A673 (cell line): ENCODE results near the gene ZBTB7B. TPM values are rescaled to one million over a fixed set of nuclear protein-coding genes. Genes with fewer than 3 reads are reported as not detected.

ENCODE experiments used
- BruUV-seq: library from RNA; stranded (reverse); fragments of 400-500 nt; replicated peaks from 2 replicates; lab custom pipeline; 2021; lab: Mats Ljungman, UMichigan
- CTCF ChIA-PET: fragments of 300-600 bp; sonication (Branson Sonifier 250); formaldehyde crosslinking; loops from one replicate; lab custom pipeline; 2022; ENCODE audit warnings: antibody characterized with exemption; lab: Charles Lee
- POLR2A ChIA-PET: fragments of 300-600 bp; sonication (Branson Sonifier 250); formaldehyde crosslinking; loops from one replicate; lab custom pipeline; 2022; ENCODE audit warnings: antibody characterized with exemption; ENCODE audit not compliant: low non-redundant PET; lab: Charles Lee
- DNase-seq: peaks from one replicate; pipeline ENCODE4 v3.0.0-alpha.2; 2015; ENCODE audit warnings: low spot score
- H3K27ac ChIP-seq: fragments of 200-600 bp; sonication (generic); 2 replicates; pipeline ENCODE4 v1.5.1; 2016; ENCODE audit warnings: mixed run types, low read depth, mild to moderate bottlenecking, mixed read lengths, antibody characterized with exemption, low read length; ENCODE audit not compliant: poor library complexity, severe bottlenecking
- H3K27me3 ChIP-seq: fragments of 200-600 bp; sonication (generic); replicated peaks from 2 replicates; pipeline ENCODE4 v1.6.1; 2017; ENCODE audit warnings: mixed run types, low read depth, mild to moderate bottlenecking, mixed read lengths, antibody characterized with exemption, low read length; ENCODE audit not compliant: insufficient read depth, poor library complexity
- H3K36me3 ChIP-seq: fragments of 200-600 bp; sonication (generic); 2 replicates; pipeline ENCODE4 v1.6.1; 2016; ENCODE audit warnings: mixed run types, mild to moderate bottlenecking, mixed read lengths, antibody characterized with exemption, low read length; ENCODE audit not compliant: insufficient read depth, poor library complexity, severe bottlenecking
- H3K4me1 ChIP-seq: fragments of 200-600 bp; sonication (generic); 2 replicates; pipeline ENCODE4 v1.6.1; 2017; ENCODE audit warnings: mixed run types, mild to moderate bottlenecking, mixed read lengths, antibody characterized with exemption, low read length; ENCODE audit not compliant: insufficient read depth, poor library complexity, severe bottlenecking
- H3K4me3 ChIP-seq: fragments of 200-600 bp; sonication (generic); 2 replicates; pipeline ENCODE4 v1.5.1; 2016; ENCODE audit warnings: low read depth, mixed run types, mild to moderate bottlenecking, mixed read lengths, low read length; ENCODE audit not compliant: poor library complexity, severe bottlenecking
- H3K9me3 ChIP-seq: fragments of 200-600 bp; sonication (generic); 2 replicates; pipeline ENCODE4 v1.6.1; 2016; ENCODE audit warnings: mixed run types, low read depth, mild to moderate bottlenecking, mixed read lengths, antibody characterized with exemption, low read length; ENCODE audit not compliant: poor library complexity, severe bottlenecking
- EZH2 ChIP-seq: fragments of 200-600 bp; sonication (generic); IDR thresholded peaks from 2 replicates; pipeline ENCODE4 v1.6.1; 2017; ENCODE audit warnings: borderline replicate concordance, low read depth, mild to moderate bottlenecking, mixed read lengths, antibody characterized with exemption, low read length; ENCODE audit not compliant: poor library complexity, severe bottlenecking
- intact Hi-C: fragments of 100-400 bp; cut with micrococcal nuclease; formaldehyde crosslinking; loops from one replicate; pipeline ENCODE4 v1.10.0; 2022; ENCODE audit not compliant: unreplicated experiment
- total RNA-seq: library from RNA; stranded (reverse); gene quantifications from 2 replicates; pipeline ENCODE4 v1.2.3, GENCODE V29; 2021
- TF ChIP-seq, protein P1 (sequence below): fragments of 300-800, 200-600 bp; sonication (generic); conservative IDR thresholded peaks from 2 replicates; pipeline ENCODE4 v1.5.1; 2017; ENCODE audit warnings: low read depth, mild to moderate bottlenecking, antibody characterized with exemption, low read length, moderate library complexity, mixed read lengths

The ZBTB7B gene
- total RNA-seq, 1 experiment from 2014 or later, result 19.2 TPM

DNA sequence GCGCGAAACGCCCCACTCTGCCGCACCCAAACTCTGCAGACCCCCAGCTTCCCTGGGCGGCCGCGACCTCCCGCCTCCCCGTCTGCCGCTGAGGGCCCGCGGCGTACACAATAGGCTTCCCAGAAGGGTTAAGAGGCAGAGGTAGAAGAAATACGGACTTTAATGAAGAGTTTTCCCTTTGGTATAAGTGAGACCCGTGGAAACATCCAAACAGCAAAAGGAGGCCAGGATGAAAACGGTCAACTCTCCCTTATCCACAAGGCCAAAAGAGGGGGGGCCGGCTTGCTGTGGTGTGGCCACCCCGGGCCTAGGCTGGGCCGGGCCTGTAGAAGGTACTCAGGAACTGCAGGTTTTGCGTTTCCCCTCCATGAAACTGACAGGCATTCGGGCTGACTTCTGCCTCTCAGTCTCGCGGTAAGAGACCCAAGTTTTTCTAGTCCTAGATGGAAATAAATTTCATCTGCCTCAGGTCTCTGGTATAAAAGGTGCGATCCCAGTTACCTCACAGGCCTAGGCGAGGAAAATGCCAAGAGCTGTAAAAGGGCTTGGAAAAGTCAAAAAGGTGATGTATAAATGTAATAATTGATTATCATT, 40.3 kb upstream of the ZBTB7B start:
- CTCF ChIA-PET, result interaction anchor here (1.1 kb wide), 1 partner anchor 11 kb away, joined by 4 read pairs; no protein-coding TSS in a partner anchor
- H3K4me1 ChIP-seq, result peaks cover 14% of the 10 kb centered on the region
- no peak for DNase-seq
- H3K4me3 ChIP-seq, result peak overlapping the region; percentile 97
- intact Hi-C loops, result loop anchor here (5.0 kb wide), 2 partner anchors 35 to 100 kb away; partner anchors contain the start of gene EFNA4
- TF ChIP-seq, protein P1, sequence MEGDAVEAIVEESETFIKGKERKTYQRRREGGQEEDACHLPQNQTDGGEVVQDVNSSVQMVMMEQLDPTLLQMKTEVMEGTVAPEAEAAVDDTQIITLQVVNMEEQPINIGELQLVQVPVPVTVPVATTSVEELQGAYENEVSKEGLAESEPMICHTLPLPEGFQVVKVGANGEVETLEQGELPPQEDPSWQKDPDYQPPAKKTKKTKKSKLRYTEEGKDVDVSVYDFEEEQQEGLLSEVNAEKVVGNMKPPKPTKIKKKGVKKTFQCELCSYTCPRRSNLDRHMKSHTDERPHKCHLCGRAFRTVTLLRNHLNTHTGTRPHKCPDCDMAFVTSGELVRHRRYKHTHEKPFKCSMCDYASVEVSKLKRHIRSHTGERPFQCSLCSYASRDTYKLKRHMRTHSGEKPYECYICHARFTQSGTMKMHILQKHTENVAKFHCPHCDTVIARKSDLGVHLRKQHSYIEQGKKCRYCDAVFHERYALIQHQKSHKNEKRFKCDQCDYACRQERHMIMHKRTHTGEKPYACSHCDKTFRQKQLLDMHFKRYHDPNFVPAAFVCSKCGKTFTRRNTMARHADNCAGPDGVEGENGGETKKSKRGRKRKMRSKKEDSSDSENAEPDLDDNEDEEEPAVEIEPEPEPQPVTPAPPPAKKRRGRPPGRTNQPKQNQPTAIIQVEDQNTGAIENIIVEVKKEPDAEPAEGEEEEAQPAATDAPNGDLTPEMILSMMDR, result no peak; the same call in 1 of the 2 replicates
- no peak for TF ChIP-seq EZH2
- no peaks in the 10 kb centered on the region for H3K27me3 ChIP-seq
- no peaks in the 10 kb centered on the region for H3K9me3 ChIP-seq
- POLR2A ChIA-PET, result interaction anchor here (0.7 kb wide), 1 partner anchor 124 kb away, joined by 4 read pairs; no protein-coding TSS in a partner anchor
- H3K27ac ChIP-seq, result peak overlapping the region; percentile 99
- peaks cover 64% of the 10 kb centered on the region for H3K36me3 ChIP-seq
- no TSS peak for BruUV-seq

DNA sequence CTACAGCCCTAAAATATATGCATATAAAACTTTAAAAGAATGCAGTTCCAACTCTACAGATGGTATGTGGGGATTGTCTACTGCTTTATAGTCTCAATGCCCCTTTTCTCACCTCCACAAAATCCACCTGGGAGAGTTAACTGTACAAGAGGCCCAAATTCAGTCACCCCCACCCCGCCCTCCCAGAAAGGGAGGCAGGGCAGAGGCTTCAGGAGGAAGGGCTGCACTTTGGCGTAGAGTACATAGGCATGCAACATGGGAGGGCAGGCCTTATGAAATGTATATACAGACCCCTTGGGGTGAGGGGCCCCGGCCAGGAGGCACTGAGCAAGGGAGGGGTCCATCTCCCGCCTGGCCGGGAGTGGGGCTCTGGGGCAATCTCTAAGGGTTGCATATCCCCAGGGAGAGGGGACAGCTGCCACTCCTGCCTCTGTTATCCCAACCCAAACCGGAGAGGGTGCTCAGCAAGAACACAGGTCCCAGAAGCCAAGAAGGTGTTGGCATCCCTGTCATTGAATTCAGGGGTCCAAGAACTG, 39.7 kb upstream of the ZBTB7B start:
- DNase-seq, result no peak
- Histone ChIP-seq H3K36me3 (peaks cover 71% of the 10 kb centered on the region), H3K27me3 (no peaks in the 10 kb centered on the region), H3K4me1 (peaks cover 19% of the 10 kb centered on the region), H3K4me3 (peak overlapping the region; percentile 97), H3K9me3 (no peaks in the 10 kb centered on the region), H3K27ac (peak overlapping the region; percentile 99)
- CTCF ChIA-PET, result no interaction called here
- TF ChIP-seq, protein P1, result no peak
- TF ChIP-seq EZH2, result no peak
- no TSS peak for BruUV-seq
- intact Hi-C loops, result loop anchor here (5.0 kb wide), 2 partner anchors 34 to 99 kb away; partner anchors contain the start of gene EFNA4
- POLR2A ChIA-PET, result interaction anchor here (0.7 kb wide), 1 partner anchor 123 kb away, joined by 4 read pairs; no protein-coding TSS in a partner anchor

DNA sequence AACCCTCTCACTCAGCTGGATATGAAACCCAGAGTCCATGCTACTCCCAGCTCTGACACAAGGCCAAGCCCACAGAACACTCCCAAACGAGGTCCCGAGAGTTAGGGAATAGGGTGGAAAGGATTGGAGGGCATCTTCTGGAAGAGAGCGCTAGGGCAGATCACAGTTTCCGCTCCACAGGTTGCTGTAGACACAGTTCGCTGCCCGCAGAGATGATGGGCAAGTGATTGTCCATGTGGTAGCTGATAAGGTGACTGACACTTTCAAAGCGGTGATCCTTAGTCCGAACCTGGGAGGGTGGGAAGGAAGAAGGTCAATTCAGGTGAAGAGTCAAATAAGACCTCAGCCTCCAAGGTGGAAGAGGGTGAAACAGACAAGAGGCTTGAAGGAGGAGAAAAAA, 39.0 kb upstream of the ZBTB7B start:
- Histone ChIP-seq H3K4me3 (no peak overlapping the region), H3K9me3 (no peaks in the 10 kb centered on the region), H3K36me3 (peaks cover 72% of the 10 kb centered on the region), H3K27ac (peak overlapping the region; percentile 47), H3K27me3 (no peaks in the 10 kb centered on the region), H3K4me1 (peaks cover 27% of the 10 kb centered on the region)
- DNase-seq, result no peak
- no peak for TF ChIP-seq EZH2
- TF ChIP-seq, protein P1, result no peak
- intact Hi-C loops, result loop anchor here (5.0 kb wide), 2 partner anchors 34 to 99 kb away; partner anchors contain the start of gene EFNA4
- ChIA-PET CTCF (no interaction called here), POLR2A (no interaction called here)
- BruUV-seq, result no TSS peak
